Airway epithelial cell (primary cell): ENCODE data around the gene DOK1. TPM values are rescaled to one million over a fixed set of nuclear protein-coding genes. Genes with fewer than 3 reads are reported as not detected.

ENCODE experiments used
- total RNA-seq: library from RNA; depleted of rRNA; stranded (reverse); fragments of >200 nt; gene quantifications from 2 replicates; pipeline ENCODE4 v1.2.3, GENCODE V29; 2015

DOK1 gene
- 1.4 and 4.4 TPM in 2 replicates for total RNA-seq

DNA sequence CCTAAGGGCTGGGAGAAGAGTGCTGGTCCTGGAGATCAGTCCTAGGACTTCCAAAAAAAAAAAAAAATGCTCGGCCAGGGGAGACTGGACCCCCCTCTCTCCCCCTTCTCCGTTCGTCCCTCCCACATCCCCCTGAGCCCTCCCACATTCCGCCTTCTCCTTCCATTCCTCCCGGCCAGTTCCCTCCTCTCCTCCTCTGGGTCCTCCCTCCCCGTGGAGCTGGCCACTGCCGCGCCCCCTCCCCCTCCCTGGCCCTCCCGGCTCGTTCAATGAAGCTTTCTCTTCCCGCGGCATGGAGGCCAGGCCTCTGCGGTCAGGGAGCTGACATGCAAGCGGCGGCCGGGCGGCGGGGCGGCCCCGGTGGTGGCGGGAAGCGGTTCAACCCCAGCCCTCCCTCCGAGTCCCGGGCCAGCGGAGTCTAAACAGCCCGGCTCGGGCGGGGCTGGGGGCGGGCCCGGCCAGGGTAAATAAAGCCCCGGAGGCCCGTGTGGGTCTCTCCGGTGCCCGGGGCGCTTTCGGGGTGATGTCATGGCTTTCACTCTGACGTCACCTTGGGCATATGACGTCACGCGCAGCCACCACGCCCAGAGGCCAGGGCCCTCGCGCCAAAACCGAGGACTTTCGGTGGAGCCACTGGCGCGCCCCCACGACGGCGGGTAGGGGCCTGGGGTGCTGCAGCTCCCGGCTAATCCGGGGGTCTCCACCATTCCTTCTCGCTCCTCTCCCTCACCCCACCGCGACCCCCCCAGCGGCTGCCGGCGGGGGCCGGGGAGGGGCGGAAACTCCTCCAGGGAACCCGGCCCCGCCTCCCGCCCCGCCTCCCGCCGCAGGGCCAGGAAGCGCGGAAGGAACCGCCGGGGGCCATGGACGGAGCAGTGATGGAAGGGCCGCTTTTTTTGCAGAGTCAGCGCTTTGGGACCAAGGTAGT is at the start of gene DOK1, which contains the start of gene LOXL3:
Gene DOK1, plus strand, starts transcription at position 829 of the 928 bp plus-strand sequence. Its CDS starts 35 bp downstream, at position 864.
Gene LOXL3, minus strand, starts transcription at position 51 of the 928 bp plus-strand sequence. CDS start 1,308 bp downstream, outside the sequence.

DNA sequence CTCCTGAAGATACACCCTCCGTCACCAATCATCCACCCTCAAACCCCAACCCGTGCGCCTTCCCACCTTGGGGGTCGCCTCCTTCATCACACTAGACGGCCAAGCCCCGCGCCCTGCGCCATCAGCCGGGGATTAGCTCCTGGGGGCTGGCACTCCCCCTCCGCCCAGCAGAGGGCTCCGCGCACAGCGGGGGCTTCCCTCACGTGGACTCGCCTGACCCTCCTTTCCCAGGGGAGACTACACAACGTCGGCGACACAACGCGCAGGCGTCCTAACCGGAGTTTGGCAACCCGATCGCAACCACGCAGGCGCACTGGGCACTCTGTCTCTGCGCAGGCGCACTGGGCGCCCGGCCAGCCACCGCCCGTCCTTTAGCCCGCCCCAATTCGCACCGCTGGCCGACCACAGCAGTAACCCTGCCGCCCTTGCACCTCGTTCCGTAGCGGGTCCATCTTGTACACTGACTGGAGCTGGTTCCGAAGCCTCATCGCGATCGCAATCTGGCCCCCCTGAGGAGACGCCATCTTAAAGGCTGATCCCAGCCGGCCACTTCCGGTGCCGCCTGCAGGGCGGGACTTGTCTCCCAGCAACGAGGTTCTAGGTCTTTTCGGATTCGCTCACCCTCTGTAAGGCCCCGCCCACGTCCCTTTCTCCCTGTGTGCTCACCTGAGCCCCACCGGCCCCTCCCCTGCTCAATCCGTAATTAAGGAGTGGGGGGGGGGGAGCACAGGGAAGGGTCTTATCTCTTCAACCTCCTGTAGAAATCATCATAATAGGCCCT is 47.2 kb upstream of the DOK1 start, which contains the start of gene PCGF1:
Gene PCGF1, minus strand, starts transcription at position 551 of the 781 bp plus-strand sequence. Its CDS starts 27 bp downstream, at position 524.

DNA sequence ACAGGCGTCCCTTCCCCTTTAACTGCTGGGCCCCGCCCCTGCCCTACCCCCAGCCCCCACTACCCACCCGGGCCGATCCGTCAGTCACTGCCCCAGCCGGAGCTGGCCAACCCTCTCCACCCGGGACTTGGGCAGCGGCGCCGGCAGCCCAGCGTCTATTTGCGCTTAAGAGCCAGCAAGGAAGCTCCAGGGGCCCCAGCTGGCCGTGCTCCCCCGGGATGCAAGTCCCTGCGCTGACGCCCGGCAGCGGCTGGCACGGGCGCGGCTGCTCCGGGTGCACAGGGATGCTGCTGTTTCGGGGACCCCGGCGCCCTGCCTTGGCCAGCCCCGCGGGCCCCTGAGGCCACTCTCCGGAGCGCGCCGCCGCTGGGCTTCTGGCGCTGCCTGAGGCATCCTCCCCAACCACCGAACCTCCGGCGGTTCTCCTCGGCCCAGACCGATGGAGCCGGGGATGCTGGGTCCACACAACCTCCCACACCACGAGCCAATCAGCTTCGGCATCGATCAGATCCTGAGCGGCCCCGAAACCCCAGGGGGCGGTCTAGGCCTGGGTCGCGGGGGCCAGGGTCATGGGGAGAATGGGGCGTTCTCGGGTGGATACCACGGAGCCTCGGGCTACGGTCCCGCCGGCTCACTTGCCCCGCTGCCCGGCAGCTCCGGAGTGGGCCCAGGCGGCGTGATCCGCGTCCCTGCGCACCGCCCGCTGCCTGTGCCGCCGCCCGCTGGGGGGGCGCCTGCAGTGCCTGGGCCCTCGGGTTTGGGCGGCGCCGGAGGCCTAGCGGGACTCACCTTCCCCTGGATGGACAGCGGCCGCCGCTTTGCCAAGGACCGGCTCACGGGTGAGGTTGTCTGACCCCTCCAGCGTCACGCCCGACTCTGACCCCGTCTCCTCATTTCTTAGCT is 39.9 kb upstream of the DOK1 start, which contains the start of gene TLX2:
Gene TLX2, plus strand, starts transcription at position 83 of the 903 bp plus-strand sequence. Its CDS starts 357 bp downstream, at position 440.

DNA sequence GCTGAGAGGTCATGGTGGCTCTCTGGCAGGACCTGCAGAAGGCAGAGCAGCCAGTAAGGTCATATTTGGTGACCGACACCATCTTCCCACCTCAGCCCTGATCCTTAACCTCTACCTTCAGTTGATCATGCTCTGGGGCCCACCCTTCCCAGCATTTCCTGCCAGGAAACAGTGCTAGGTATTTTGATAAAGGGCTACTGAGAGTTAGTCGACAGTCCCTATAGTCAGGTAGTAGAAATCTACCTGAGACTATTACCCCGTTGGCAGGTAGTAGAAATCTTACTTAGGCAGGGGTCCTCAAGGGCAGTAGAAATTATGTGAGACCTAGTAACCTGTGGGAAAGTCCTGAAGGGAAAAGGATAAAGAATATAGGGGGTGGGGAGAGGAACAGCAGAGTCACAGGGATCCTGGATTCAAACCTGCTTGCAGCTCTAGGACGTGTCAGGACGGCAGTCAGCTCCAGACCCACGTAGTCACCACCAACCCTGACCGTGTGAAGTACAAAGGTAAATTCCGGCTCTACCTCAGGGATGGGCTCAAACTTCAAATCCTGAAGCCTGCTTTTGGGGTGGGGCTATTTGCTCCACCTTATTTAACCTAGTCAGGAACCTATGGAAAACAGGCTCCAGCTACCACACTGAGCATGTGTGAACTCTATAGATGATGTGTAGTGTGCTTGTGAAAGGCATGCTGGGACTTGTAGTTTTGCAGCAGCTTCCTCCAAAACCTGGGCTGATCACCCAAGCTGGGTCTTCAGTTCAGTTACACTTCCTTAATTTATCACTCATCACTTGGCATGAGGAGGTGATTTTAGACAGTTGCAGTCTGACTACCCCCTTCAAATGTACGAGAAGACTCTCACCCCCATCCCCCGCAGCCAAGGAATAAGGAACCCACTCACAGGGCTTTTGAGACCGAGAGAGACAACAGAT is 28.5 kb upstream of the DOK1 start, which contains the start of gene DQX1:
Gene DQX1, minus strand, starts transcription at position 515 of the 932 bp plus-strand sequence. Its CDS starts 502 bp downstream, at position 13.

DNA sequence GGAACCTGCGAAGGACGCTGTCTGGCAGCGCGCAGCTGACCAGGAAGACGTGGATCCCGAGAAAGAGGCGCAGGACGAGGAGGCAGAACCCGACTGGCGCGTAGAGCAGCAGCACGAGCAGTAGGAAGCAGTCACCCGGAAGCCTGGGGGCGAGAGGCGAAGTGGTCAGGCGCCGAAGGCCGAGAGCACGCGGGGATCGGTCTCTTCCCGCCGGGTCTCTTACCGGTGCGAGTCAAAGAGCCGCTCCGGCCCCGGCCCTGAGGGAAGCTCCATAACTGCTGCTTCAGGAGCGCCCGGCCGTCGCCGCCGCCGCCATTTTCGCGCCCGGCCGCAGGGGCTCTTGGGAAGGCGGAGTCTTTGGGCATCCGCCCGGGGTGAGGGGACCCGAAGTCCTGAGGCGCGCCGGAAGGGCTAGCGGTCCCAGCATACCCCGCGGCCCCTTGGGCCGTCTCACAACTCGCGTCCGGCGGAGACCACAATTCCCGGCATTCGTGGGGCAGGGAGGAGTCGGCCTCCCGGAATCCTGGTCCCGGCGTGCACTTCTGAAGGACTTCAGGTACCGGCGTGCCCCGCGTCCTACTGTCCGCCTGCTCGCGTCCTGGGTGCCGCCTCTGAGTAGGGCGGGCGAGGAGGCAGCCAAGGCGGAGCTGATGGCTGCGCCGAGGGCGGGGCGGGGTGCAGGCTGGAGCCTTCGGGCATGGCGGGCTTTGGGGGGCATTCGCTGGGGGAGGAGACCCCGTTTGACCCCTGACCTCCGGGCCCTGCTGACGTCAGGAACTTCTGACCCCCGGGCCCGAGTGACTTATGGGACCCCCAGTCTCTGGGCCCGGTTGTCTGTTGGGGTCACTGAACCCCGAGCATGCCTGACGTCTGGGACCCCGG is 24.9 kb upstream of the DOK1 start, which contains the start of the genes AUP1 and HTRA2:
Gene AUP1, minus strand, starts transcription at position 350 of the 882 bp plus-strand sequence. Its CDS starts 77 bp downstream, at position 273.
Gene HTRA2, plus strand, starts transcription at position 577 of the 882 bp plus-strand sequence. Its CDS starts 74 bp downstream, at position 651.

Other genes with a start within 250 kb of the DOK1 start
- 0.14 TPM in 1 of 2 replicates, not detected in the other for gene SLC4A5, start 211.3 kb upstream of the DOK1 start, total RNA-seq
- gene DCTN1, start 174.4 kb upstream of the DOK1 start, total RNA-seq, result 92.0 and 103 TPM in 2 replicates
- 0.92 and 1.1 TPM in 2 replicates for gene C2orf81, start 133.1 kb upstream of the DOK1 start, total RNA-seq
- 45.4 and 53.5 TPM in 2 replicates for gene WDR54, start 133.0 kb upstream of the DOK1 start, total RNA-seq
- gene RTKN, start 112.8 kb upstream of the DOK1 start, total RNA-seq, result 49.8 and 58.1 TPM in 2 replicates
- 20.9 and 23.4 TPM in 2 replicates for gene INO80B, start 99.6 kb upstream of the DOK1 start, total RNA-seq
- gene WBP1, start 96.3 kb upstream of the DOK1 start, total RNA-seq, result 57.9 and 64.7 TPM in 2 replicates
- 73.9 and 79.9 TPM in 2 replicates for gene MOGS, start 89.3 kb upstream of the DOK1 start, total RNA-seq
- gene MRPL53, start 82.0 kb upstream of the DOK1 start, total RNA-seq, result 43.9 and 74.0 TPM in 2 replicates
- 5.5 and 9.3 TPM in 2 replicates for gene CCDC142, start 71.7 kb upstream of the DOK1 start, total RNA-seq
- gene TTC31, start 71.6 kb upstream of the DOK1 start, total RNA-seq, result 11.1 and 12.2 TPM in 2 replicates
- 0.56 TPM in 2 replicates for gene LBX2, start 55.1 kb upstream of the DOK1 start, total RNA-seq
- gene PCGF1, start 47.0 kb upstream of the DOK1 start, total RNA-seq, result 16.7 and 17.5 TPM in 2 replicates
- not detected in 2 replicates for gene TLX2, start 40.3 kb upstream of the DOK1 start, total RNA-seq
- 5.3 and 6.7 TPM in 2 replicates for gene DQX1, start 28.5 kb upstream of the DOK1 start, total RNA-seq
- 80.1 and 85.8 TPM in 2 replicates for gene AUP1, start 25.0 kb upstream of the DOK1 start, total RNA-seq
- gene HTRA2, start 24.8 kb upstream of the DOK1 start, total RNA-seq, result 18.3 and 28.1 TPM in 2 replicates
- 0.33 and 0.56 TPM in 2 replicates for gene LOXL3, start 778 bp upstream of the DOK1 start, total RNA-seq
- gene M1AP, start 93.6 kb downstream of the DOK1 start, total RNA-seq, result 0.56 and 0.63 TPM in 2 replicates
- gene SEMA4F, start 99.5 kb downstream of the DOK1 start, total RNA-seq, result 8.2 and 12.7 TPM in 2 replicates